NCI-H128 (cell line): Measurements from ENCODE around the gene LATS2.
"Not testable (repeated sequence)": the region's sequence is repeated elsewhere in the genome, so short reads cannot be mapped to it uniquely, and the experiment has no call there.

ENCODE experiments used
- DNase-seq: peaks from one replicate; lab custom pipeline; 2025; ENCODE audit not compliant: unreplicated experiment; lab: John Stamatoyannopoulos, UW

Gene LATS2

DNA sequence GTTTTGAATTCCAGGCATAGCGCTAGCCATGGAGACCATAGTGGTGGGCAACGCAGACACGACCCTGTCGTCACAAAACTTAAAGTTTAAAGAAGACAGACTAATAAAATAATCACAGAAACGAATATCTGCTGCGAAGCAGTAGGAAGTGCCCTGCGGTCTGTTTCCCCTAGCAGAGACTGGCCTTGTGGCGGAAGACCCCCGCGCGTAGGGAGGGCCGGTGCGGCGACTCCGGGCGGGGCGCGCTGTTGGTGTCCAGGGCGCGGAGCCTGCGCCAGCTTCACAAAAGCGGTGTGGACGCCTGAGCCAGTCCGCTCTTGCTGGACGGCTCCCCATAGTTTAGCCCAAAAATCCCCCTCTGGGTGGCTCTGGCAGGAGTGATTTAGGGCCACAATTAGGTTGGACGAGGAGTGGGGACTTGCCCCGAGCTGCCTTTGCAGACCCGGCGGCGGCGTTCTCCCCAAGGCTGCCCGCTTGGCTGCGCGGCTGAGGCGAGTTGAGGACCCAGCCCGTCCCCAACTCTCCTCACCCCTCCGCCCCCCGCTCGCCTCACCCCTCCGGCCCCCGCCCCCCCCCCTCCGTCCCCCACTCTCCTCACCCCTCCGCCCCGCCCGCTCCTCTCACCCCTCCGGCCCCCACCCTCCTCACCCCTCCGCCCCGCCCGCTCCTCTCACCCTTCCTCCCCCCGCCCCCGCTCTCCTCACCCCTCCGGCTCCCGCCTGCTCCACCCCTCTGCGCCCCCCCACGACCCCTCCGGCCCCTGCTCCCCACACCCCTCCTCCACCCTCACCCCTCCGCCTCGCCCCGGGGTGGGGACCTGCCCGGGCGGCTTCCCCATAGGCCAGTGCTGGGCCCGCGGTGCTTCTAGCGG, 14.2 kb upstream of the LATS2 start:
- no peak for DNase-seq

DNA sequence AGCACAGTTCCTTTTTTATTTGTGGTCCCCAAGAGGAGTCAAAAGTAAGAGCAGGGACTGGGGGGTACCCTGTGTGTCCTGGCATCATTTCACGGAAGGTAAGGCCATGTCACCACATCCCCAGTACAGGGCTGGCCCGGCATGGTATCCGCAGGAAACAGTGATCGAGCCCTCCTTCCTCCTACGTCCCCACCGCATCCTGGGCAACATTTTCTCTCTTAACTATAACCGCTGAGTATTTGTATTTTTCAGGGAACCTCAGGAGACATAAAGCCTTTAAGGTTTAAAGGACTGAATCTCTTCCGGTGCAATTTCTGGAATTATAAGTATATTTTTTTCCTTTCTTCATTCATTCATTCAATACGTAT, 13.6 kb upstream of the LATS2 start:
- no peak for DNase-seq

DNA sequence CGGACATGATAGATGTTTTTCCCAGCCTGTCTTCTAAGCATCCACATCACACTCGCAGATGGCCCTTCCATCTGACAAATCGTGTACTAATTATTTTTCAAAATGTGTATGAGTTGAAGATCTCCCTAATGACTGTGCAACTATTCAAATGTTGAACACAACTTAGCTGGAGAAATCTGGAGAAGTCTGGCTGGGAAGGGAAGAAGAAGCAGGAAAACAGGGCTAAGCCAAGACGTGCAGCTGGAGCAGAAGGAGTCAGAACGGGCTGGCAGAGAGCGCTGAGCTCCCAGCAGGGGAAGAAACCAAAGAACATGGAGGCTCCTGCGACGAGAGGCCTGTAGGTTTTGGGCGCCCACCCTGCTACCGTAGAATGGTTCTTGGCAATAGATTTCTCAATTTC, 13.2 kb upstream of the LATS2 start:
- no peak for DNase-seq

DNA sequence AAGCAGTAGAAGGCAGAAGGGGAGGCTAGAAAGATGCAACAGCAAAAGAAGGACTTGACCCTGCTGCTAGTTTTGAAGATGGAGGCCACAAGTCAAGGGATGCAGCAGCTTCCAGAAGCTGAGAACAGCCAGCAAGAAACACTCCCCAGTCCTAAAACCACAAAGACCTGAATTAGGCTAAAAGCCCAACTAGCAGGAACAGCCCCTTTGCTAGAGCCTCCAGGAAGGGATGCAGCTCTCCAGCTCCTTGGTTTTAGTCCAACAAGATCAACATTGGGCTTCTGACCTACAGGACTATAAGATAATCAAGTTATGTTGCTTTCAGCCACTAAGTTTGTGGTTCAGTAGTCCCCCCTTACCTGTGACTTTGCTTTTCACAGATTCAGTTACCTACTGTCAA, 10.5 kb upstream of the LATS2 start:
- no peak for DNase-seq

DNA sequence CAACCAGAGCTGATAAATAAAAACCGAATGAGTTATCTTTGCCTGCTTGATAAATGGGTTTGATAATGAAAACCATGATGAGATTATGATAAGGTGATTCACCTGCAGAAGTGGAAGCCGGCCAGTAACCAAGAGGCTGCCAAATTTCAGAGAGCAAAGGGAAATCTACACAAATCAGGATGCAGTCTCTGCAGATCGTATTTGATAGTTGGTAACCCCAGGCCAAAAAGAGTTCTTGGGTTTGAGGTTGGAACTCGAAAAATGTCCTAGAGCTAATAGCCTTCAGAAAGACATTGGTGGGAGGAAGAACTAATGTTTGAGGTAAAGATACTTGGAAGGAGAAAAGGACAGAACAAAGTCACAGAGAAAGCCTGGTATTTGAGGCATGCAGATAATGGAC, 9.6 kb upstream of the LATS2 start:
- DNase-seq = no peak

DNA sequence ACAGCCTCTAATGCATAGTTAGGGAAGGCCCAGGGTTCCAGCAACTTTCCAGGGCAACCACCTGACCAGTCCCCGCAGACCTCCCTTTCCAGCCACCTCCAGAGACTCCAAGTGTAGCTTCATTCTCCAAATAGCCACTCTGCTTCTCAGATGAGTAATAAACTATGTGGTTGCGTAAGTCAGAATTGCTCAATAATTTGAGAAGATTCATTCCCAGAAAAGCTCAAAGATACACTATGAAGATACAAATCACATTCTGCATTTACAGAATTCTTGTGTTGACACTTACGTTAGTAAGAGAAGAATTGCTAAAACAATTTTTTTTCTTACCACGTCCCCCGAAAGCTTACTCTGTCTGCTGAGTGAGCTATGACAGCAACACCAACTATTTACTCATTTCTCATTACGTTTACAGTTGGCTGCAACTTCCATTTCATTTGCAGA, 8.2 kb upstream of the LATS2 start:
- no peak for DNase-seq

DNA sequence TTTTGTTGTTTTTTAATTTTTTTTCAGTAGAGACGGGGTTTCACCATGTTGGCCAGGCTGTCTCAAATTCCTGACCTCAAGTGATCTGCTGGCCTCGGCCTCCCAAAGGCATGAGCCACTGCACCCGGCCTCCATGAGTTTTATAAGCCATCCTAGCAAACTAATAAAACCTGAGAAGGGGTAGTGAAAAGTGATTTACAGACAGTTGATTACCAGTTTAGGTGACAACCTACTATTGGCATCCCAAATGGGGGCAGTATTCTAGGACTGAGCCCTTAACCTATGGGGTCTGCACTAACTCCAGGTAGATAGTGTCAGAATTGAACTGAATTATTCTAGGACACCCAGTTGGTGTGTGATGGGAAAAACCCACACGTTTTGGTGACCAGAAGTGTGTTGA, 6.5 kb upstream of the LATS2 start:
- no peak for DNase-seq

DNA sequence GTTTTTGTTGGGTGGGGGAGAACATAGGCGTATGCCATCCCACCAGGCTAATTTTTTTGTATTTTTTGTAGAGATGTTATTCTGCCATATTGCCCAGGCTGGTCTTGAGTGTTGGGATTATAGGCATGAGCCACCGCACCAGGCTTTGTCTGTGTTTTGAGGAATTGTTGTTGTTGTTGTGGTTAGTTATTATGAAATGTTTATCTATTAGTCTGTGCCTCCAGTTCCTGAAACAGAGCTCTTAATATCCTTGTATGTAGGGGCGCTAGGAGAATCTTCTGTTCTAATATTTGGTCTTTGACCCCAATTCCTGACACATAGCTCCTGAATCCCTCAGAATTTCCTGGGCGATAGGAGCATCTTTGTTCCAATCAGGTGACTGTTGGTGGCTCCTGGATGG, 5.6 kb upstream of the LATS2 start:
- DNase-seq = no peak

DNA sequence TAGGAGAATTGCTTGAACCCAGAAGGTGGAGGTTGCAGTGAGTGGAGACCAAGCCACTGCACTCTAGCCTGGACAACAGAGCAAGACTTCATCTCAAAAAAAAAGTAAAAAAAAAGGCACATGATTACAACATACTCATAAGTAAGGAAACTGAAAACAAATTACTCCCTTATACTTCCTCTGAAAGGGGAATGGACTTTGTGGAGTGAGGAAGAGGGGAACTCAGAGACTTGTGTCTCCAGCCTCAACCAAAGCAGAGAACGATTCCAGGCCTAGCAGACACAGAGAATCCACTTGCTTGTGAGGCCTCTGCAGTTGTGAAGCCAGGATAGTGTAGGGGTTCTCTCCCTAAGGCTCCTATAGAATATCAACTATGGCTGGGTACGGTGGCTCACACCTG, 4.3 kb upstream of the LATS2 start:
- DNase-seq = no peak

DNA sequence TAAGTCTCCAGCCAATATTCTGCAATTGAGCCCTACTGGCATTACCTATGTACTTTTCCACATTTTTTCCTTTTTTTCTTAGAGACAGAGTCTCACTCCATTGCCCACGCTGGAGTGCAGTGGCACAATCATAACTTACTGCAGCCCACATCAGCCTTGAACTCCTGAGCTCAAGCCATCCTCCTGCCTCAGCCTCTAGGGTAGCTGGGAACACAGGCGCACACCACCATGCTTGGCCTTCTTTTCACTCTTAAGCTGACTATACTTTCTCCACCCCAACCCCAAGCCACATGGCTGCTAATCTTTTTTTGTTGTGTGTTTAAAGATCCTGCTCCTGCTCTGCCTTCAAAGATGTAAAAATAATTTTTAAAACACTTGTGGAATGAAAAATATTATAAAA, 1.6 kb upstream of the LATS2 start:
- DNase-seq = no peak

DNA sequence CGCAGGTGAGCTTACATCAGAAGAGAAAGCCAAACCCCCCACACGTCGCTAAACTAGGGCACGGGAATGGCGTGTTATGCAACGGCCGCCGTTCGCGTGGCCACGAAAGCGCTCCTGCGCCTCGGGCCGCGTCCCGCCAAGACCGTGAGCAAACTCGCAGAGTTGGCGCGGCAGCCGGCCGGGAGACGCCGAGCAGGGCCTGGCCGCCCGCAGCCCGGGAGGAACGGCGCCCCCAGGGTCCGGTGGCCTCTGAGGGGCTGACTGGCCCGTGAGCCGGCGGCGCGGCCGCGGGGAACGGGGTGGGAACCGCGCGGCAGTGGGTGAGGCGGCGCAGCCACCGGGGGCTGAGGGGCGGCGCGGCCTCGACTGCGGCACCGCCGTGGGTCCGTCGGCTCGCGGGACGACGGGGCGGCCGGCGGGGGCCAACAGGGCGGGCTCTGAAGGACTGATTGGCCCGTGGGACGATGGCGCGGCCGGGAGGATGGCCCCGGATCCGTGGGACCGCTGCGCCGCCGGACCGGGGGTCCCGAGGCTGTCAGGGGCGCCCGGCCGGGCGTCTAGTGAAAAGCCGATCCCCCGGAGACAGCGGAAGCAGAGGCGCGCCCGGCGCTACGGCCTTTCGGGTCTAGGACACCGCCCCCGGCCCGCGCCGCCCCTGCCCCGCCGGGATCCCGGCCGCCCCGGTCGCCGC, 903 bp downstream of the LATS2 start:
- DNase-seq = no peak

DNA sequence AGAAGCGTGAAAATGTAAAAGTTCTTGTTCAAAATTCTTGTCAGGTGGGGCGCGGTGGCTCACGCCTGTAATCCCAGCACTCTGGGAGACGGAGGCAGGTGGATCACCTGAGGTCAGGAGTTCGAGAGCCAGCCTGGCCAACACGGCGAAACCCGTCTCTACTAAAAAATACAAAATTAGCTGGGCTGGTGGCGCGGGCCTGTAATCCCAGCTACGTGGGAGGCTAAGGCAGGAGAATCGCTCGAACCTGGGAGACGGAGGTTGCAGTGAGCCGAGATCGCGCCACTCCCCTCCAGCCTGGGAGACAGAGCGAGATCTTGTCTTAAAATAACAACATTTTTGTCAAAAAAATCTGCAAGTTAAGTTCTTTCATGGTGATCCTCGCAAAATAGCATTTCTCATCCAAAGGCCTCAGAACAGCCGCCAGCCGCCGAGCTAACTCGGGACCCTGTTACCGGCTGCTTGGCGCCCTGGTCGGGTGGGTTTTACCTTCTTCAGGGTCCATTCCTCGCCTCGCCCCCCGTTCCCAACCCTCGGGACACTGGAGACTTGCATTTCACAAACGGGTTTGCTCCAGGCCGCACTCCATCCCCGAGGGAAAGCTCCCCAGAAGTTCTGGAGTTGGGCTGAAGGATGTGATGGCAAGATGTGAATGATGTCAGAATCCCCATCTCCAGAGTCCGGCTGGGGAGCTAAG, 1.6 kb downstream of the LATS2 start:
- no peak for DNase-seq

DNA sequence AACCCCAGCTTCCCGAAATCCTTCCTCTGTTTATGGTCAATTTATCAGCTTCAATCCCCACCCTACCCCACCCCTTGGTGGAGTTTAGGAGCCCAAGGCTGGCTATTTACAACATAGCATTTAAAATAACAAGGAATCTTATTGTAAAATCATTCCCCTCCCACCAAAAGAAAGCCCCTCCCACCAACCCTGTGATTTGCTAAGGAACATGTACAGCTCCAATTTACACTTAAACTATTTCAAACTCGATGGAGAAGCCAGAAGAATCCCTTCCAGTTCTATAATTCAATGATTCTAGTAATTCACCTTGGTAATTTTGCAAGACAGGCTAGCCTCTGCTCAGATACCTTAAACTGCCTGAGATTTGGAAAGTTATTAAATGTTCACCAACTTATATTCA, 3.0 kb downstream of the LATS2 start:
- DNase-seq = no peak

DNA sequence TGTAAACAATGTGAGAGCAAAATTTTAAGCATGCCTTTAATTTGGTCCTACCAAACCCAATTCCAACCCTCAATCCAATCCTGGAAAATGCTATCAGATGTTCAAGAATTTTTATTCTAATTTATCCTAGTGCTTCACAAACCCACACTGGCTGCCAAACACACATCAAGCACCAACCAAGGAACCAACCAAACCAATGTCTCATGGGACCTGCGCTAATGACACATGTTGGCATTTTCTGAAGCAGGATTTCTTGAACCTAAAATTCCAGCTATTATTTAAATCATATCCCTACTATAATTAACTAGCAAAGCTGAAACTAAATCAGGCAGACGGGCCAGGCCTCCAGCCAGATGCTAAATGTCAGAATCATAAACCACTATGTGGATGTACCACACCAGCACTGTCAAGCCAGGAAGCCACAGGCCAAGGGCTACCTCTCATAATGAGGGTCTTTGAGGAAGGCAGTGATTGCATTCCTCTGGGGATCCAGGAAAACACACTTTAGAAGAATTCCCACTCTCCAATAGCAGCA, 5.8 kb downstream of the LATS2 start:
- no peak for DNase-seq

DNA sequence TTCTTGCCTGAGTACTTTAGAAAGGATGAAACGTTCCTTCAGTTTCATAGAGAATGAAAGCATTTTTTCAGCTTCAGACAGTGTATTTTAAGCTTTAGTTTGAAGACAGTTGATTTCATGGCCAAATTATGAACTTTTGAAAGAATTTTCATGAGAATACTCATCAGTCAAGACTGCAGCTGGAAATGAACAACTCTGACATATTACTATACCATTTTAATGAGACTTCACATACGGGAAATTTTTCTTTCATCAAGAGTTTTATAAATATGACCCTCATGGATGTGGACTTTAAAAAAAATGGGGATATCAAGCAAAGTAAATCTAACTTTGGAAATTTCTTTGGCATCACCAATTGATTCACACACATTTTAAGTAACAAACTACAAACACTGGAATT, 6.4 kb downstream of the LATS2 start:
- no peak for DNase-seq

DNA sequence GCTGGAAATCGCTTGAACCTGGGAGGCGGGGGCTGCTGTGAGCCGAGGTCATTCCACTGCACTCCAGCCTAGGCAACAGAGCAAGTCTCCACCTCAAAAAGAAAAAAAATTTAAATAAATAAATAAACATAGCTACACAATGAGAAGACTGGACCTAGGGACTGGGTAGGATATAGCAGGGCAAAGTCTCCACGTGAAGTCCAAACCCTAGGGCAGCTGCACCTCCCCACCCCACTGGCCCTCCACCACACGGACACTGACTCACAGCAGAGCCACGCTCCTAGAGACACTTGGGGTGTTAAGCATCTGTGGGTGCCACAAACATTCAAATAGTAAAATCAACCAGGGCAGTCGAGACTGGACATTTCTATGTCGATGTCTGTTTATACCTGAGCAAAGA, 7.1 kb downstream of the LATS2 start:
- no peak for DNase-seq

DNA sequence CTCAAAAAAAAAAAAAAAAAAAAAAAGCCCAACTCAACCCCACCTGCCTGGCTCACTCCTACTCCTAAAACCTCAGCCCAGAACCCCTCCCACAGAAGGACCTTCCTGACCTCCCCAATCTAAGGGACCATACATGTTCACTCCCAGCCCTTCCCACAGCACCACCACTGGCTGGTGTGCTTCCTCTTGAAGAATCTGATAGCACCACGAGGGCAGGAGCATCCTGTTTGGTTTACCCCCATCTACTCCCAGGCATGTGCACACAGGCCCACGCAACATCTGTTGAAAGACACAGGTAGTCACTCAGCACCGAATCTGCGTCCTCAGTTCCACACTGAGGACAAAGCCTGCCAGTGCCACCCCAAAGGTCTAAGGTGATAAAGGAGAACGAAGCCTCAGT, 8.2 kb downstream of the LATS2 start:
- DNase-seq = no peak

DNA sequence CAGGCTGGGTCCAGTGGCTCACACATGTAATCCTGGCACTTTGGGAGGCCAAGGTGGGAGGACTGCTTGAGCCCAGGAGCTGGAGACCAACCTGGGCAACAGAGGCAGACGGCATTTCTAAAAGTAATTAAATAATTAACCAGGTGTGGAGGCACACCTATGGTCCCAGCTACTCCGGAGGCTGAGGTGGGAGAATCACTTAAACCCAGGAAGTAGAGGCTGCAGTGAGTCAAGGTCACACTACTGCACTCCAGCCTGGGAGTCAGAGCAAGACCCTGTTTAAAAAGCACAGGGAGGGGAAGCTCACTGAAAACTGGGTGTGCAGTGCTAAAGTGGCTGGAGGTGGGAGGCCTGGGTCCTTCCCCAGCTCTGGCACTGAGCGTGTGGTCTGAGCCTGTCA, 9.7 kb downstream of the LATS2 start:
- no peak for DNase-seq

DNA sequence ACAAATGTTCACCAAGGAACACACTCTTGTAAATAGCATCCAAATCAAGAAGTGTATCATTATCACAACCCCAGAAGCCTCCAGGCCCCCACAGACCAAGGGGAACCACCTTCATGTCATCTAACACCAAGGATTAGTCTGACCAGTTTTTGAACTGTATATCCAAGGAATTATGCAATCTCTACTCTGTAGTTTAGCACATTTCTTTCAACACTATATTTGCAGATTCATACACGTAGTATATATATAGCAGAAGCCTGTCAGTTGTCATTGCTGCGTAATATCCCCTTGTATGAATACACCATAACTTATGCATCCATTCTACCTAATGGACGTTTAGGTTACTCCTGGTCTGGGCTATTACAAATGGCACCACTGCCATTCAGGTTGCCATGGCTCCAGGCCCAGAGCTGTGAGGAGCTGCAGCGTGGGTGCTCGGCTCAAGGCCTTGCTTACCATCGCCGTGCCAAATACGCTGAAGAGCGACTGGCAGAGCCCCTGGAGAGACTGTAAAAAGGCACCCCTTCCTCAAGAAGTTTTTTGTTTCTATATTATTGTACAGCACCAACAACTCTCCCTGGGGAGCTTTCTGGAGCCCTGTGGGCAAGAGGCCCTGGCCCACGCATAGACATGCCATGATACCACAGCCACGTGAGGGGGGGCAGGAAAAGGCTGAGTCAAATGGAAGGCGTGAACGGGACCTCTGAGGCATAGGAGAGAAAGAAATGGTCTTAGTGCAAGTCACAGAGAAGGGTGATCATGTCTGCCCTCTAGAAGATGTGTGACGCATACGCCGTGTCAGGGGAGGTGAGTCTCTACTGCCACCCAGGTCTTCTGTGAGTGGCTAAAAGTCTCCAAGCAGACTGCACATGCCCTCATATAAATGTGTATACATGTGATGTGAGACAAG, 10.8 kb downstream of the LATS2 start:
- no peak for DNase-seq

DNA sequence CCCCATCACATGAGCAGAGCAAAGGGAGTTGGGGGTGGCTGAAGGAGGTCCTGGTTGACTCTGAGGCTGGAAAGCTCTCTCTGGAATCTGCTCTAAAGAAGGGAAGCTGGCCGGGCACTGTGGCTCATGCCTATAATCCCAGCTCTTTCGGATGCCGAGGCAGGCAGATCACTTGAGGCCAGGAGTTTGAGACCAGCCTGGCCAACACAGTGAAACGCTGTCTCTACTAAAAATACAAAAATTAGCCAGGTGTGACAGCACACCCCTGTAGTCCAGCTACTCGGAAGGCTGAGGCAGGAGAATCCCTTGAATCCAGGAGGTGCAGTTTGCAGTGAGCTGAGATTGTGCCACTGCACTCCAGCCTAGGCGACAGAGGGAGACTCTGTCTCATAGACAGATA, 11.7 kb downstream of the LATS2 start:
- DNase-seq = not testable (repeated sequence)
